ENCODE data around the gene PNRC1. TPM values are rescaled to one million over a fixed set of nuclear protein-coding genes. Genes with fewer than 3 reads are reported as not detected.

Gene PNRC1
- polyA plus RNA-seq, 2 of the 4 experiments (the other 2 are of a cell fraction): 27.2 to 37.8 TPM

GRCh38 chr6:89066940-89067646 is 13.5 kb upstream of the PNRC1 start:
- ATAC-seq (no peak), DNase-seq (ENCODE audit: low read depth in 1 of 2, low spot score in 1 of 2) (no peak), FAIRE-seq (no peak)
- WGBS (ENCODE audit: missing lambda C conversion rate): 54% methylated on average over 4 of the region's 4 CpGs
- Histone ChIP-seq H3K4me3 (no peak overlapping the region), H3K4me1 (peaks cover 18% of the 10 kb centered on the region), H3K27ac (0 out of 6 replicates have a peak overlapping the region, but pooled peaks of 1 of the 2 experiments have one; percentile 28), H3K4me2 (no peak overlapping the region), H3K9me3 (no peaks in the 10 kb centered on the region)
- TF ChIP-seq NPAS2 (CRISPR knock-in tag; IDR thresholded peaks at IDR 0.05; ENCODE audit: borderline replicate concordance): no peak
- TF ChIP-seq ZNF302 (CRISPR knock-in tag; IDR thresholded peaks at IDR 0.05): no peak
- no peak for TF ChIP-seq TFCP2L1 (CRISPR knock-in tag; IDR thresholded peaks at IDR 0.05)
- TF ChIP-seq CBX2 (IDR thresholded peaks at IDR 0.05; ENCODE audit: borderline replicate concordance, low read depth): no peak
- no peak for TF ChIP-seq RNF2 (IDR thresholded peaks at IDR 0.05; ENCODE audit: borderline replicate concordance, low read depth)
- TF ChIP-seq POLR2AphosphoS2 (conservative IDR thresholded peaks at IDR 0.05; ENCODE audit: low read length): no peak
- TF ChIP-seq FOSB (CRISPR knock-in tag; IDR thresholded peaks at IDR 0.05): no peak
- TF ChIP-seq MYC (IDR thresholded peaks at IDR 0.05; ENCODE audit: borderline replicate concordance, low read length): no peak
- TF ChIP-seq HMGXB4 (CRISPR knock-in tag; IDR thresholded peaks at IDR 0.05; ENCODE audit: borderline replicate concordance): no peak
- ChIA-PET CTCF (interaction anchor here (0.5 kb wide), 1 partner anchor 12 kb away, joined by 3 read pairs; no protein-coding TSS in a partner anchor), POLR2A (interaction anchor here (0.5 to 1.0 kb wide), 3 partner anchors 12 to 13 kb away, joined by 3 to 6 read pairs (median 3); partner anchors contain the start of gene PNRC1)

- ATAC-seq (no peak), DNase-seq (ENCODE audit: low read depth in 1 of 2, low spot score in 1 of 2) (no peak)
- CTCF ChIA-PET: interaction anchor here (0.5 kb wide), 1 partner anchor 11 kb away, joined by 3 read pairs; no protein-coding TSS in a partner anchor
These were observed 12.8 kb upstream of the PNRC1 start for GRCh38 chr6:89067796-89068195.

GRCh38 chr6:89068695-89069094 is 11.9 kb upstream of the PNRC1 start:
- Histone ChIP-seq H3K4me2 (no peak overlapping the region), H3K27ac (no peak overlapping the region), H3K9me3 (no peaks in the 10 kb centered on the region), H3K4me1 (peaks cover 18% of the 10 kb centered on the region), H3K4me3 (no peak overlapping the region)
- ChIA-PET CTCF (interaction anchor here (2.0 kb wide), 1 partner anchor 10 kb away, joined by 9 read pairs; no protein-coding TSS in a partner anchor), POLR2A (no interaction called here)
- DNase-seq (ENCODE audit: low read depth in 1 of 2, low spot score in 1 of 2) (no peak), FAIRE-seq (no peak), ATAC-seq (no peak)
- WGBS (ENCODE audit: missing lambda C conversion rate): 31% methylated on average over 1 of the region's 1 CpG
- TF ChIP-seq NR3C1 (IDR thresholded peaks at IDR 0.05): no peak
- TF ChIP-seq, protein P1, sequence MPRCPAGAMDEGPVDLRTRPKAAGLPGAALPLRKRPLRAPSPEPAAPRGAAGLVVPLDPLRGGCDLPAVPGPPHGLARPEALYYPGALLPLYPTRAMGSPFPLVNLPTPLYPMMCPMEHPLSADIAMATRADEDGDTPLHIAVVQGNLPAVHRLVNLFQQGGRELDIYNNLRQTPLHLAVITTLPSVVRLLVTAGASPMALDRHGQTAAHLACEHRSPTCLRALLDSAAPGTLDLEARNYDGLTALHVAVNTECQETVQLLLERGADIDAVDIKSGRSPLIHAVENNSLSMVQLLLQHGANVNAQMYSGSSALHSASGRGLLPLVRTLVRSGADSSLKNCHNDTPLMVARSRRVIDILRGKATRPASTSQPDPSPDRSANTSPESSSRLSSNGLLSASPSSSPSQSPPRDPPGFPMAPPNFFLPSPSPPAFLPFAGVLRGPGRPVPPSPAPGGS (IDR thresholded peaks at IDR 0.05): no peak
- TF ChIP-seq E2F6 (IDR thresholded peaks at IDR 0.05; ENCODE audit: borderline replicate concordance, low read depth): no peak
- no peak for TF ChIP-seq GATA3 (IDR thresholded peaks at IDR 0.05; ENCODE audit: borderline replicate concordance)

More at GRCh38 chr6:89067796-89068195, 12.8 kb upstream of the PNRC1 start:
- no peaks in the 10 kb centered on the region for H3K9me3 ChIP-seq
- H3K4me3 ChIP-seq: no peak overlapping the region
- TF ChIP-seq FOSL2 (IDR thresholded peaks at IDR 0.05) (no peak), FOSL2 (CRISPR knock-in tag; IDR thresholded peaks at IDR 0.05) (peak; percentile 57), MAZ (IDR thresholded peaks at IDR 0.05; ENCODE audit: borderline replicate concordance, low read depth, low read length) (no peak), CEBPB (IDR thresholded peaks at IDR 0.05) (no peak), HEYL (CRISPR knock-in tag; IDR thresholded peaks at IDR 0.05) (no peak)
- H3K27ac ChIP-seq: no peak overlapping the region
- H3K4me1 ChIP-seq: peaks cover 18% of the 10 kb centered on the region
- H3K4me2 ChIP-seq: peak overlapping the region; percentile 37; the same call in 2 of the 3 replicates
- FAIRE-seq: no peak
- POLR2A ChIA-PET: interaction anchor here (1.0 kb wide), 1 partner anchor 13 kb away, joined by 6 read pairs; the partner anchor contains the start of gene PNRC1
